ENCODE data around the gene FBN2.

Gene FBN2

GRCh38 chr5:128236334-128236733 is 301.7 kb downstream of the FBN2 start:
- no peak for DNase-seq

- DNase-seq, result no peak
Observed at GRCh38 chr5:128234928-128235641, 303.0 kb downstream of the FBN2 start.

DNA sequence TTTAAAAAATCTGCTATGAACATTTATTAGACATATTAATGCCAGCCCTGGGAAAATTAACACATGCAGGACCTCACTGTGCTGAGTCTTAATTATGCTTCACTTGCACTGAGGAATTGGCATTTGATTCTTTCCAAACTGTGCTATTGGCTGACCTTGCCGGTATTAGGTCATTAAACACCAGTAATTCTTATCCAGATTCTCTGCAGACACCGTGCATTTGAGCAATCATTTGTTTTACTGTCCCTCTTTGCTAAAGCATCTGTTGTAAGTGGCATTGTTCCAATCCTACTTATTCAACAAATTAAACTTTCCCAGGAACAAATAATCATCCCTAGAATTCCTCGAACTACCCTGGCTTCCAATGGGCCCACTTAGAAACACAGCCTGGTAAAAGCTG is 309.5 kb downstream of the FBN2 start:
- no peak for DNase-seq

- DNase-seq, result no peak
Observed at GRCh38 chr5:128228008-128228407, 310.0 kb downstream of the FBN2 start.

DNA sequence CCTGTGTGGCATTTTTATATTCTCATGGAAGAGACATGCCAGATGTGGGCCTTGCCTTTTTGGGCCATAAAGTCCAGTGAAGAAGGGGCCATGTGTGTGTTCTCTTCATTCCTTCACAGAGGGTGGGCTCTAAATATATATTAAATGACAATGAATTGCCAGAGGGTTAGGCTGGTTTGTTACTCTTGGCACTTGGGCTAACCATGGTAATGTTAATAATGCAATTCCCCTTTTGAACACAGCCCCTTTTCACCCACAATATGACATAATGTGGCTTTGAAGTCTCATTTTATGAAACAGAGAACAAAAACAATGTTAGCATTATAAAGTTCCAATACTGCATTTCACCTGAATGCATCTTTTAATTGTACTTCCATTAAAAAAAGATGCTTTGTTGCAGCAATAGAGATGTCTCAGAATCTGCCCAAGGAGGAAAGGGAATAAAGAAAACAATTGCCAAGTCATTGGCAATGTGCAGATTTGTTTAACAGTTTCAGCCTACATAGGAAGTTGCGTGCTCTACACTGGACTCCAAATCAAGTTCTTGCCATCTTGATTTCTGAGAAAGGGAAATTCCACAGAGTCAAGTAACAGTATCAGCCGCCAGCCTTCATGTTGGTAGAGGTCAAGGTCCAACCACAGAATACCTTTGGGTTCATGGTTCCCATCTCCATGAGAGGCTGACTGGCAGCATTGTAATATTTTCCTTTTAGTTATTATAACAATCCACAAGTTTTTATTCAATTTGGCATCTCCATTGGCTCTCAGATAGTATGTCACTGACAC is 312.6 kb downstream of the FBN2 start:
- no peak for DNase-seq

DNA sequence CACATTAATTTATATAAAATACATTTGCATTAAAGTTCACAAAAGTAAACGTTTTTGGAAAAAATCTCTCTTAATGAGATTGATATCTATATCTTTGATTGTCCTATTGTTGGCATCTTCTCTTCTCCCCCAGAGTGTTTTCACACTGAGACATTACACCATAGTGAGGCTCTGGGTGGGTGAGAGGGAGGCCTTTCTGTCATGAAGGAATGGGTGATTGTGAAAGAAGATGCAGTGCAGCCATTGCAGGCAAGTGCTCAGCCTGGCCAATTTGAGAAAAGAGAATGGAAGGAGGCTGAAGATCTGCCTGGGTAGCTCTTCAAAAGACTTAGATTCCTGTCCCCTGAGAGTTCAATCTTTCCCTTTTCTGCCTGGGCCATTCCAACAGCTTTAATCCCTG is 313.7 kb downstream of the FBN2 start:
- DNase-seq, result no peak

GRCh38 chr5:128220841-128221240 is 317.2 kb downstream of the FBN2 start:
- no peak for DNase-seq

- DNase-seq, result no peak
Observed at GRCh38 chr5:128216860-128217531, 321.0 kb downstream of the FBN2 start.

DNA sequence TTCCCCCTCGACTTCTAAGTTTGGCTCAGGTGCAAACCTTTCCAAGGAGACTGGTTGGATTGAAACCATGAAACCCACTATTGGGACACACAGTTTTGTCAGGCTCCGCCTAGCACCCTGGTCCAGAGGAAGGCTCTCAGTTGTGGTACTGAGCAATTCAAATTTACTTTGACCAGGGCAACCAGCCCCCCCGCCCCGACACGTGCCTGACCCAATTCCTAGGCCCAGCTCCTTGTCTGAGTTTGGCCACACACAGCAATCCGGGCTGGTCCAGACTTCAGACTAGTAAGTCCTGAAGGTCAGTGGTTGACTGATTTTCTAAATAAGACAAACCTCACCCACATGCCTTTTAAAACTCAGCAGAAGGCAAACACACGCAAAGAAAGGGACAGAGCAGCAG is 321.8 kb downstream of the FBN2 start:
- DNase-seq, result no peak

DNA sequence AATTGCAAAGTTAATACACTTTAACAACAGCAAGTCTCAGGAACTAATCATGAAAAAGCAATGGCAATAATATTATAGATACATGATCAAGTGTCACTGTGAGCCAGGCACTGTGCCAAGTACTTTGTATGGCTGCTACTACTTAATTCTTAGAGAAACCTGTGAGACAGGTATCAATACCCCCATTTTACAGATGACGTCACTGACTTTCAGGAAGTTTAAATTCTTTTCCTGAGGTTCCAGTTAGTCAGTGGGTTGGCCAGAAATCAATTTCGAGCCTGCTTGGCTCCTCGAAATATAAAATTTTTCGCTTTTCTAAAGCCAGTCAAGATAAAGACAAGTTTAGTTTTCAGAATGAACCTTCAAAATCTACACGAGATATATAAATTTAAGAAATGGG is 324.2 kb downstream of the FBN2 start:
- no peak for DNase-seq

DNA sequence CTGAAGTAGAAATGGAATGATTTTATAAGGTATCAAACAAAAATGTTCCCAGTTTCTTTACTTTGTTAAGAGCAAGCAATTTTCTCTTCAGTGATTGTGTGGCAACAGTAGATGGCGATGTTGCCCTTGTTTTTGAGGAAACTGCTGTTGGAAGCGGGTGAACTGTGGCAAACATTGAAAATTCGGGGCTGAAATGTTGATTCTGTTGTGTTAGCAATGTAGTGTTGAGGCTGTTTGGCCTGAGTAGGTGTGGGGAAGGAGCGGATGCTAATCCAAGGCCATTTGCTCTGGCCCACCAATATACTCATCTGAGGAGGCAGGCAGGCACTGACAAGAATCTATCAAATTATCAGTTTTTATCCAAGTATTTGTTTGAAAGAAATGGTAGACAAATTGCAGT is 324.7 kb downstream of the FBN2 start:
- DNase-seq, result peak; percentile 4

GRCh38 chr5:128212191-128212806 is 325.7 kb downstream of the FBN2 start:
- DNase-seq, result no peak

DNA sequence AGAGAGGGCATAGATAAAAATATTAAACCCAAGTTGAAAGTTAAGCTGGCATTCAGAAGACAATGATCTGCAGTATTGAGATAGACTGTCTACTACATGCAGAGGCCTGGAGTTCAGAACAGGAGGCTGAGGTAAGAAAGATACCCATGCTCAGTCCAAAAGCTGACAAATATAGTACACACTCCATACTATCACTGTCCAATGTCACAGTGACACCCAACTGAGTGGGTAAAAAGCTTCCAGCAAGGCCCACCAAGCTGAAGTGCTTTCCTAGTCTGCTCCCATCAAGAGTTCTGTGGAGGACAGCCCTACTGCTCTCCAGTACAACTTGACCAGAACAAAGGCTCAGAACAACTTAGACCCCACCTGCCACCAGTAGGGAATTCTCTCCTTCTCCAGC is 329.6 kb downstream of the FBN2 start:
- no peak for DNase-seq
